VCaP (cell line): Measurements from ENCODE around the gene TMEM232.

ENCODE experiments used
- H3K27ac ChIP-seq: fragments of 450-650 bp; 2 replicates; pipeline ENCODE4 v1.5.1; 2017
- TF ChIP-seq, protein P1 (sequence below): fragments of 450-650 bp; conservative IDR thresholded peaks from 2 replicates; pipeline ENCODE4 v1.5.1; 2017; ENCODE audit warnings: mild to moderate bottlenecking, moderate library complexity

Gene TMEM232

DNA sequence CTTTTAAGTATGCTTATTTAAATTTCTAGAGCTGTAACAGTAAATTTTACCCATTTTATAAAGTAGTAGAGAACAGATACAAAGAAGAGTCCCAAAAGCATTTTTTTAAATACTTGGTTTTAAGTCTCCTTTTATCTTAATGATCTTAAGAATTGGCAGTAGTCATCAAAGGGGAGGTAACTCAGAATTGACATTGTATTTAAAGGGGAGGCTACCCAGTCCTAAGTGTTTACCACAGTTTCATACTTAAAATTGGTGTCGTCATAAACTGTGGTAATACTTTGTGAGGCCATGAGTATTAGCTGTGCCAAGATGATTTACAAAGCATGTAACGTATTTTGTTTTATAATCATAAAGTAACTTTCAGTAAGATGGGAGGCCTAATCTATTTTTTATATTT is 27.1 kb upstream of the TMEM232 start:
- H3K27ac ChIP-seq, result no peak overlapping the region
- TF ChIP-seq, protein P1, sequence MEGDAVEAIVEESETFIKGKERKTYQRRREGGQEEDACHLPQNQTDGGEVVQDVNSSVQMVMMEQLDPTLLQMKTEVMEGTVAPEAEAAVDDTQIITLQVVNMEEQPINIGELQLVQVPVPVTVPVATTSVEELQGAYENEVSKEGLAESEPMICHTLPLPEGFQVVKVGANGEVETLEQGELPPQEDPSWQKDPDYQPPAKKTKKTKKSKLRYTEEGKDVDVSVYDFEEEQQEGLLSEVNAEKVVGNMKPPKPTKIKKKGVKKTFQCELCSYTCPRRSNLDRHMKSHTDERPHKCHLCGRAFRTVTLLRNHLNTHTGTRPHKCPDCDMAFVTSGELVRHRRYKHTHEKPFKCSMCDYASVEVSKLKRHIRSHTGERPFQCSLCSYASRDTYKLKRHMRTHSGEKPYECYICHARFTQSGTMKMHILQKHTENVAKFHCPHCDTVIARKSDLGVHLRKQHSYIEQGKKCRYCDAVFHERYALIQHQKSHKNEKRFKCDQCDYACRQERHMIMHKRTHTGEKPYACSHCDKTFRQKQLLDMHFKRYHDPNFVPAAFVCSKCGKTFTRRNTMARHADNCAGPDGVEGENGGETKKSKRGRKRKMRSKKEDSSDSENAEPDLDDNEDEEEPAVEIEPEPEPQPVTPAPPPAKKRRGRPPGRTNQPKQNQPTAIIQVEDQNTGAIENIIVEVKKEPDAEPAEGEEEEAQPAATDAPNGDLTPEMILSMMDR, result no peak

DNA sequence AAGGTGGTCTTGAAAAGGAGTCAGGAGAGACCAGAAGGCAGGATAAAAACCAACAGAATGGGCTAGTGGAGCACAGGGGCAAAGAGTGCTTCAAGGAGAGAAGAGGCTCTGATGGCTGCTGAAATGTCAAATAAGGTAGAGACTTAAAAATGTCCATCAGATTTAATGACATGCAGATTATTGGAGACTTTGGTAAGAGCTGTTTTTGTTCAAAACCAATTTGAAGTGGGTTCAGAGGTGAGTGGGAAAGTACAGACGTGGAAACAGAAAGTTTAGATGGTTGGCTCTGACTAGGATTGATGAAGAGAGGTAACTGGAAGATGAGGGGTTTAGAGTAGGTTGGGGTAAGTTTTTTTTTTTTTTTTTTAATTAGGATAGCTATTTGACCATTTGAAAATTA is 26.5 kb upstream of the TMEM232 start:
- TF ChIP-seq, protein P1, result no peak
- H3K27ac ChIP-seq, result no peak overlapping the region

DNA sequence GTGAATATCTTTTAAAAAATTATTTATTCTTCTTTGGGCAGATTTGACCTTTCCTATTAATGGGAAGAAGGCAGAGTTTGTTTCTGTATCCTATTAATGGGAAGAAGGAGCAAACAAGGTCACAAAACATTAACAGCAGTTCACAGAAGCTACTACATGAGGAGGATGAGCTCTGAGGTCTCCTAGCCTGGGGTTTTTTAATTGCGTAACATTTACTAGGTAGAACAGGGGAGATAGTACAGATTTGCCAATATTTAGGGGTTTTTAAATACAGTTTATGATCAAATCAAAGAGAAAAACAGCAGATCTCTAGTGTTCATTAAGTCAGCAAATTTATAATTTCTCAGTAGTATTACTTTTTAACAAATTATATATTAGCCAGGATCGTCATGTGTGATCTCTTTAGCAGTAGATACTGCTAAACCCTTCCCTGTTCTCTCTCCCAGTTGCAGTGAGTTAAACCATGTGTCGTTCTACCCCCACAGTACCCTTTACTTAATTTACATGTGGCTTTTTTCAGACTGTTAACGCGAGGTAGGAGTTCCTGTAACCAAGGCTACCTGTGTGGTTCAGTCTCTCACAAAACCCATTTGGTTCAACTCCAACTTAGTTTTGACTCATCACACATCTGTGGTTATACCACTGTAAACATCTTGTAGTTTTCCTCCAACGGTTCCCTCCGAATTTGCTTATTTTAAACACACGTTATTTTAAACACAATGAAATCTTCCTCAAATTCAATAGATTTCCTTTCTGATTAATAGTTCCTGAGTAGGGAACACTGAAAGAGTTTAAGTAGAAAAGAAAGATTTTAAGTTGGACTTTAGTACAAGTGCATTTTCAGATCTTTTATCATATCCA is 25.7 kb upstream of the TMEM232 start:
- H3K27ac ChIP-seq, result no peak overlapping the region
- TF ChIP-seq, protein P1, result no peak

DNA sequence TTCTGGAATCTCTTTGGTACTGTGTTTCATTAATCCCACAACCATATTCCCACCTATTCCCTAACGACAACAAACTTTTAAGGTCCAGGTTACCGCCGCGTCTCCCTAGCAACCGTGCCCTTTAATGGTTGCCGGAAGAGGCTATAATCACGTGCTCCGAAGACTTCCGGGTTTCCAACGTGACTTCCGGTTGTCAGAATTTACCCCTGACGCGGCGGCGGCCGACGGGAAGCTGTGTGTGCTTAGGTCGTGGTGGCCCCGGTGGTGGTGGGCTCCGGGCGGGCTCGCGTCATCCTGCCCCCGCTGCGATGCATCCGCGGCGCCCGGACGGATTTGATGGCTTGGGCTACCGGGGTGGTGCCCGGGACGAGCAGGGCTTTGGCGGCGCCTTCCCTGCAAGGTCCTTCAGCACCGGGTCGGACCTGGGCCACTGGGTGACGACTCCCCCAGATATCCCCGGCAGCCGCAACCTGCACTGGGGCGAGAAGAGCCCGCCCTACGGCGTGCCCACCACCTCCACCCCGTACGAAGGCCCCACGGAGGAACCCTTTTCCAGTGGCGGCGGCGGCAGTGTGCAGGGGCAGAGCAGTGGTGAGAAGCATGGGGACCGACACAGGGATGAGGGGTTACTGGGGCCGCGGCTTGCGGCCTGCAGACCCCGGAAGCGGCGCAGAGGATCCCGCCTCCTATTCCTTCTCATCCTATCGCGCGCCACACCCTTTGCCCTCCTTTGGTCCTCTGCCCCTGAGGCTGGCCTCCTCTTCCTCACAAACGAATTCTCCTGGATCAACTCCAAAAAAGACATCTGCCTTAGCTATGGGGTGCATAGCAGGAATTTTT is 12.6 kb upstream of the TMEM232 start, which contains the start of gene SLC25A46:
SLC25A46 (plus strand) TSS at position 196 of the 840 bp plus-strand sequence; CDS start at position 309, 113 bp downstream.
- H3K27ac ChIP-seq, result peak within 1 kb of the TSS; percentile 73
- TF ChIP-seq, protein P1, result no peak

DNA sequence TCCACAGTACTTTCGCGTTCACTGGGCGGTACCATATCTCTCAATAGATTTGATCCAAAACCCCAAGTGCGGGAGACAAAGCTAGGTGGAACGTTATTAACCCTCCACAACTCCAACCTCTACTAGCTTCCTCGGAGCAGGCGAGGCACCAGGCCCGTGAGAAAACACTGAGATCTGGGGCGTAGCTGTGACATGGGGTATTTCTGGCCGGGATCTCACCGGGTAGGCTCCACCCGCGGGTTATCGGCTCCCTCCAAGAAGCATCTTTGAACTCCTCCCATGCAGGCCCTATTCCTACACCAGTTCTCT is 12.0 kb upstream of the TMEM232 start:
- TF ChIP-seq, protein P1, result no peak
- H3K27ac ChIP-seq, result peak overlapping the region; percentile 73

DNA sequence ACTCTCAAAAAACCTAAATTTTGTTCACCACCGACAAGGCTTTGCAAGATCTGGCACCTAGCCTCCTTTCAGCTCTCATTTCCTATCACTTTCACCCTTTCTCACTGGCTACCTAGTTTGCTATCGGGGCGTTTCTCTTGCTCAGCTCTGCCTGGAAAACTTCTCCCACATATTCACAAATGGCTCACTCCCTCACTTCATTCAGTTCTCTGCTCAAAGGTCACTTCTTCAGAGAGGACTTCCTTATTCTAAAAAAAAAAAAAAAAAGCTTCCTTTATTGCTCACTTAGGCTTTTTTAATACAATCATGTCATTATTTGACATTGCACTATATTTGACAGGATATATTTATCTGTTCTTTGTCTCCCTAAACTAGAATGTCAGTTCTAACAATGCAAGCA is 10.3 kb upstream of the TMEM232 start:
- TF ChIP-seq, protein P1, result no peak
- H3K27ac ChIP-seq, result no peak overlapping the region

DNA sequence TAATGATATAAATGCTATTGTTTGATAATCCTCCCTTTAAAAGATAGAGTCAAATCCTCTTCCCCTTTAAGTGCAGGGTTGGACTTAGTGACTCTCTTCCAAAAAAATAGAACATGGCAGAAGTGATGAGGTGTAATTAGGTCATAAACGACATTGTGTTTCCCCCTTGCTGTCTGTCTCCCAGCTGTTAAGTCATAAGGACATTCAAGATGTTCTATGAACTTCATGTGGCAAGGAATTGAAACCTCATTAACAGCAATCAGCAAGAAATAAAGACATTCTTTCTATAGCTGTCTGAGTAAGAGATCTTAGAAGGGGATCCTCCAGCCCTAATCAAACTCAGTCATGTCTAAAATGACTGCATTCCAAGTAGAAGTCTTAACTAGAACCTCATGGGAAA is 9.1 kb upstream of the TMEM232 start:
- TF ChIP-seq, protein P1, result no peak
- H3K27ac ChIP-seq, result no peak overlapping the region
